Transverse colon (tissue), 4 donors: Measurements from ENCODE around the gene CDC45. TPM values are rescaled to one million over a fixed set of nuclear protein-coding genes. Genes with fewer than 3 reads are reported as not detected.

Experiments
- DNase-seq: peaks from one replicate; pipeline ENCODE4 v3.0.0-alpha.2; 2019
- H3K27ac ChIP-seq, 4 donors: fragments of 200-600 bp; sonication (generic); 2 replicates each; pipeline ENCODE4 v1.5.1; 2016 to 2018; ENCODE audit warnings: inconsistent platforms in 4 of 4
- H3K27me3 ChIP-seq: fragments of 200-600 bp; sonication (generic); 2 replicates; pipeline ENCODE4 v1.5.1; 2017; ENCODE audit warnings: inconsistent platforms
- H3K36me3 ChIP-seq, 4 donors: fragments of 200-600 bp; sonication (generic); 2 replicates each; pipeline ENCODE4 v1.5.1; 2017 to 2019; ENCODE audit warnings: inconsistent platforms in 4 of 4
- H3K4me1 ChIP-seq, 4 donors: fragments of 200-600 bp; sonication (generic); 2 replicates each; pipeline ENCODE4 v1.5.1; 2017 to 2020; ENCODE audit warnings: inconsistent platforms in 4 of 4
- H3K4me3 ChIP-seq, 4 donors: fragments of 200-600 bp; sonication (generic); 1 replicate in 1 of 4; 2 replicates in 3 of 4; pipeline versions ENCODE4 v1.5.1 to v1.6.1; 2017 to 2019; ENCODE audit warnings: inconsistent platforms in 4 of 4
- H3K9me3 ChIP-seq, 2 donors: fragments of 200-600 bp; sonication (generic); 2 replicates each; pipeline ENCODE4 v1.5.1; 2017 to 2019; ENCODE audit warnings: inconsistent platforms in 2 of 2
- EP300 ChIP-seq: sonication (generic); formaldehyde crosslinking; IDR thresholded peaks from one replicate; pipeline ENCODE4 v1.6.1; 2017; ENCODE audit warnings: antibody characterized with exemption, low read depth
- POLR2A ChIP-seq: fragments of 450-650 bp; IDR thresholded peaks from one replicate; pipeline ENCODE4 v1.6.1; 2016; ENCODE audit warnings: antibody characterized with exemption, mild to moderate bottlenecking, moderate library complexity
- POLR2AphosphoS5 ChIP-seq, 3 donors: sonication (generic); formaldehyde crosslinking; IDR thresholded peaks; one replicate each; pipeline ENCODE4 v1.6.1; 2016; ENCODE audit warnings: antibody characterized with exemption in 3 of 3
- WGBS, 2 donors: methylation state at CpG; one replicate each; pipeline ENCODE4 v1.1.5; 2018; ENCODE audit warnings: low coverage in 1 of 2; 5-methylcytosine and 5-hydroxymethylcytosine counted together
- in situ Hi-C, 4 donors: fragments of 200-750 bp; cut with MboI; loops; one replicate each; pipeline versions ENCODE4 v1.15.0 to v1.15.1; 2017; ENCODE audit warnings: low sequenced_read_pairs in 3 of 4, low pct_ligation_motif_present in 1 of 4, low pct_unique_long_range_greater_than_20kb in 1 of 4
- intact Hi-C: fragments of 100-400 bp; cut with DNase I; formaldehyde crosslinking; loops from one replicate; pipeline ENCODE4 v1.15.1; 2023; ENCODE audit warnings: low total_unique reads
- total RNA-seq, 4 donors: library from RNA; depleted of rRNA; stranded (reverse); fragments of >200 nt; gene quantifications; one replicate each; pipeline ENCODE4 v1.1.0, GENCODE V29; 2016
- TF ChIP-seq, protein P1 (sequence below), 5 experiments: fragments of 200-600 bp in 3 of 5; fragments of 450-650 bp in 2 of 5; sonication (generic) in 3 of 5; IDR thresholded peaks; 1 replicate in 2 of 5; 2 replicates in 3 of 5; pipeline ENCODE4 v1.5.1; 2016 to 2017; ENCODE audit warnings: antibody characterized with exemption in 5 of 5, inconsistent platforms in 3 of 5, mild to moderate bottlenecking in 2 of 5, moderate library complexity in 1 of 5

The CDC45 gene
- total RNA-seq, 4 donors from 2014 or later: 1.1 to 2.0 (median 1.2) TPM; not detected in 1

DNA sequence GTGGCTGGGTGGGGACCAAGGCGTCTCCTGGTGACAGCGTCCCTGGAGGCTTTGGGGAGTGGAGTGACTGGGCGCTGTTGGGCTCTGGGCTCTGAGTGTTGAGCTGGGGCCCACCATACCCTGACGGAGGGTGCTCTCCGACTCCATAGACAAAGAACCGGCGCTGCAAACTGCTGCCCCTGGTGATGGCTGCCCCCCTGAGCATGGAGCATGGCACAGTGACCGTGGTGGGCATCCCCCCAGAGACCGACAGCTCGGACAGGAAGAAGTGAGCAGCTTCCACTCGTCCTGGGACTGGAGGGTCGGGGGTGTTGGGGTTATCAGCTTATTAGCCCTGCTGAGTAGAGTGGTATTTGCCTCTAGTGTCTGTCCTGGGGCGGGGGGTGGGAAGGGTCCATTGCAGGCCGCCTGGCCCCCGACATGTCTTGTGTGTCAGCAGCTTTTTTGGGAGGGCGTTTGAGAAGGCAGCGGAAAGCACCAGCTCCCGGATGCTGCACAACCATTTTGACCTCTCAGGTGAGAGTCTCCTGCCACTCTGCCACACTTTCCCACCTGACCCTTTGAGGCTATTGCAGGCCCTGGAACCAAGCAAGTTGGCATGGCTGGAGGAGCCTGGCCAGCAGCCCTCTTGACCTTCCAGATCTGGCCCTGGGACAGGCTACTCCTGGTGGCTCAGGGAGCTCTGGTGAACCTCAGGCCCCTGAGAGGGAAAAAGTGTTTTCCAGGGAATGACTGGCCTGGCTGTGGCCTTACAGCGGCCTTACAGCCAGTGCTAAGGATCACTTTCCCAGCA is 36.9 kb downstream of the CDC45 start:
- no peak for DNase-seq
- no peaks in the 10 kb centered on the region for H3K36me3 ChIP-seq
- no peaks in the 10 kb centered on the region for H3K27me3 ChIP-seq
- TF ChIP-seq POLR2A: no peak
- TF ChIP-seq, protein P1, sequence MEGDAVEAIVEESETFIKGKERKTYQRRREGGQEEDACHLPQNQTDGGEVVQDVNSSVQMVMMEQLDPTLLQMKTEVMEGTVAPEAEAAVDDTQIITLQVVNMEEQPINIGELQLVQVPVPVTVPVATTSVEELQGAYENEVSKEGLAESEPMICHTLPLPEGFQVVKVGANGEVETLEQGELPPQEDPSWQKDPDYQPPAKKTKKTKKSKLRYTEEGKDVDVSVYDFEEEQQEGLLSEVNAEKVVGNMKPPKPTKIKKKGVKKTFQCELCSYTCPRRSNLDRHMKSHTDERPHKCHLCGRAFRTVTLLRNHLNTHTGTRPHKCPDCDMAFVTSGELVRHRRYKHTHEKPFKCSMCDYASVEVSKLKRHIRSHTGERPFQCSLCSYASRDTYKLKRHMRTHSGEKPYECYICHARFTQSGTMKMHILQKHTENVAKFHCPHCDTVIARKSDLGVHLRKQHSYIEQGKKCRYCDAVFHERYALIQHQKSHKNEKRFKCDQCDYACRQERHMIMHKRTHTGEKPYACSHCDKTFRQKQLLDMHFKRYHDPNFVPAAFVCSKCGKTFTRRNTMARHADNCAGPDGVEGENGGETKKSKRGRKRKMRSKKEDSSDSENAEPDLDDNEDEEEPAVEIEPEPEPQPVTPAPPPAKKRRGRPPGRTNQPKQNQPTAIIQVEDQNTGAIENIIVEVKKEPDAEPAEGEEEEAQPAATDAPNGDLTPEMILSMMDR (IDR thresholded peaks at IDR 0.05): no peak
- no peak overlapping the region for H3K4me3 ChIP-seq
- H3K27ac ChIP-seq: no peak overlapping the region
- in situ Hi-C loops: no loop called here
- no peaks in the 10 kb centered on the region for H3K4me1 ChIP-seq
- WGBS, 2 donors: 91% methylated on average over 19 of the region's 19 CpGs; no CpG with 5 or more reads in 1 of the 2 donors
- H3K9me3 ChIP-seq: no peaks in the 10 kb centered on the region
- intact Hi-C loops: no loop called here

DNA sequence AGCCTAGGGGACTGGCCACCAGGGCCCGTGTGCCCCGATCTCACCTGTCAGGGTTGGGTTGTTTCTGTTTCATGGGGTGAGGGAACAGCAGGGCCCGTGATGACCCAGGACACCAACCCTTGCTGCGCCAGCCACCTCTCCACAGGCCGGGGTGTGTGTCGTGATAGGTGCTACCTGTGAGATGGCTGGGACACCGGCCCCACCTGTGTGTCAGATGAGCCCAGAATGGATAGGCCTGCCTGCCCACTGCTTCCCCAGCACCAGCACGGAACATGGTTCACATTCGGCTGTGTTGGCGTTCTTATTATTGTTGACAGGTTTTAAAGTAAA is 37.4 kb downstream of the CDC45 start:
- Histone ChIP-seq H3K27ac (no peak overlapping the region), H3K4me1 (no peaks in the 10 kb centered on the region), H3K9me3 (no peaks in the 10 kb centered on the region), H3K27me3 (peaks cover 2% of the 10 kb centered on the region), H3K4me3 (no peak overlapping the region), H3K36me3 (no peaks in the 10 kb centered on the region)
- 95% methylated on average over 10 of the region's 10 CpGs; no CpG with 5 or more reads in 1 of the 2 donors for WGBS, 2 donors
- TF ChIP-seq POLR2A: no peak
- no peak for TF ChIP-seq EP300
- TF ChIP-seq, protein P1 (IDR thresholded peaks at IDR 0.05): no peak
- no peak for TF ChIP-seq POLR2AphosphoS5 (IDR thresholded peaks at IDR 0.05)
- in situ Hi-C loops: no loop called here
- intact Hi-C loops: no loop called here
- DNase-seq: no peak

DNA sequence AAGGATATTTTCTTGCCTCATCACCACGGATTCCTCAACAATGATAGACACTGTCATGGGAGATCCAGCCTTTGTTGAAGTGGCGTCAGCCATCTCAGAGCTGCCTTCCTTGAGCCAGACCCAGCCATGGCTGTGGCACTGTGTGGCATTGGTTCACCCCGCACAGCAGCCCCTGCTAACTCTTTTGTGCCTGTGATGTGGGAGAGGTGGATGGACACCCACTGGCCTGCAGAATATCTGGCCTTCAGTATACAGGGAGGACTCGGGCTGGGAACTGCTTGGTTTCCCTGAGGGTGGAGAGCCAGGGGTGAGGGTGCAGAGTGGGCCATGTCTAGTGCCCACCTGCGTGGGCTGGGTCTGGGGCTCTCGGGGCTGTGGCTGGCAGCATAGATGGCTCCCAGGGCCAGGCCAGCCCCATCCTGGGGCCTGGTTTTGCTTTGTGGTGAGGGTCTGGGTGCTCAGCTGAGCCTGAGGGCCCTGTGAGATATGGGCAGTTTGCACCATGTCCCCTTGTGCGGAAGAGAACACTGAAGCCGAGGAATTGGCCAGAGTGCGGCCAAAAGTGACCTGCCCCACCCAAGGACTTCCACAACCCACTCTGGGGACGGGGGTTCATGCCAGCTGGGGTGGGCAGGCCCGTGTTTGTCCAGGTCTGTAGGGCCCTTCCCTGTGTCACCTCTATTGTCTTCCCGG is 38.3 kb downstream of the CDC45 start:
- no peaks in the 10 kb centered on the region for H3K9me3 ChIP-seq
- intact Hi-C loops (no loop called here), in situ Hi-C loops (no loop called here)
- no peak overlapping the region for H3K4me3 ChIP-seq
- no peak overlapping the region for H3K27ac ChIP-seq
- peaks cover 0 to 3% (median under 1%) of the 10 kb centered on the region in 4 donors for H3K4me1 ChIP-seq
- 94% methylated on average over 12 of the region's 12 CpGs; no CpG with 5 or more reads in 1 of the 2 donors for WGBS, 2 donors
- H3K36me3 ChIP-seq: no peaks in the 10 kb centered on the region
- DNase-seq: no peak
- TF ChIP-seq, protein P1 (IDR thresholded peaks at IDR 0.05): no peak
- no peak for TF ChIP-seq POLR2A
- no peak for TF ChIP-seq POLR2AphosphoS5 (IDR thresholded peaks at IDR 0.05)
- TF ChIP-seq EP300: no peak
- peaks cover 11% of the 10 kb centered on the region for H3K27me3 ChIP-seq

DNA sequence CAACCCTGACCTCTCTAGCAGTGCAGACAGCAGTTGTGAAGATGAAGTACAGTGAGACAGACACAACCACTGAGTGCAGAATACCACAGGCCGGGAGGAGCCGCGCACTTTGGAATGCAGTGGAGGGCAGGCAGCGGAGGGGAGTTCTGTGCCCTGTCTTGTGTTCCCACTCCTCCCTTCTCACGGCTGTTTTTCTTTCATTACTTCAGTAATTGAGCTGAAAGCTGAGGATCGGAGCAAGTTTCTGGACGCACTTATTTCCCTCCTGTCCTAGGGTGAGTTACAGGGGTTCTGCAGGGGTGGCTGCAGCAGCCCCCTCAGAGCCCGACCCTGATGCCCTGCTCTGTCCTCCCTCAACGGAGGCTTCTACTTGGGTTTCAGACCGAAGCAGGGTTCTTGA is 38.9 kb downstream of the CDC45 start:
- Histone ChIP-seq H3K4me3 (no peak overlapping the region), H3K9me3 (no peaks in the 10 kb centered on the region), H3K27me3 (peaks cover 17% of the 10 kb centered on the region), H3K36me3 (no peaks in the 10 kb centered on the region), H3K4me1 (peaks cover 0 to 9% (median 6%) of the 10 kb centered on the region in 4 donors), H3K27ac (no peak overlapping the region)
- in situ Hi-C loops (no loop called here), intact Hi-C loops (no loop called here)
- WGBS, 2 donors: 93% methylated on average over 10 of the region's 10 CpGs; no CpG with 5 or more reads in 1 of the 2 donors
- TF ChIP-seq POLR2AphosphoS5 (IDR thresholded peaks at IDR 0.05) (no peak), POLR2A (no peak), EP300 (no peak)
- TF ChIP-seq, protein P1 (IDR thresholded peaks at IDR 0.05): no peak
- no peak for DNase-seq
